ENCODE data around the gene PNLIPRP2.

The PNLIPRP2 gene

DNA sequence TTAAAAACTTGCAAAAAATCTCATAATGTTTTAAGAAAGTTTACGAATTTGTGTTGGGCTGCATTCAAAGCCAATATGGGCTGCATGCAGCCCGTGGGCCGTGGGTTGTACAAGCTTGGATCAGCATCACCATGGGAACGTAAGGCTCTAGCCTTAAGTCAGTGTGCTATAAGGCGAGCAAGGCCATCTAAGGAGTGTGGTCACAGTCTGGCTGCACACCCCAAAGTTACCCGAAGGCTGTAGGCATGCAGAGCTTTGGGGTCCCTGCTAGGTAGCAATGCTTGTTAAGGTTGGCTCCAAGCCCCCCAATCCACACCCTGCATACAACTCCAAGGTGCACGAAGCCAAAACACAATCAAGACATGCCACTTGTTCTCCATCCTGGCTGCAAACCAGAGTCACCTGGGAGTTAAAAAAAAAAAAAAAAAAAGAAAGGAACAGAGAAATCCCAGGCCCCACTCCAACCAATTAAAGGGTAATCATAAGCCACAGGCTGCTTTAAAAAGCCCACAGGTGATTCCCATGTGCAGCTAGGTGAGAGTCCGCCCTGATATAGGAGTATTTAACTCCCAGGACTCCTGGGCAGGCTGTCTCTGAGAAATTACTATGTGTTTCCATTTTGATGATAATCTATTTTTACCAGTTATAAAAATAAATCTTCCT lies 8.5 kb upstream of the PNLIPRP2 start:
- no peak for DNase-seq (ENCODE audit: low read depth)

DNA sequence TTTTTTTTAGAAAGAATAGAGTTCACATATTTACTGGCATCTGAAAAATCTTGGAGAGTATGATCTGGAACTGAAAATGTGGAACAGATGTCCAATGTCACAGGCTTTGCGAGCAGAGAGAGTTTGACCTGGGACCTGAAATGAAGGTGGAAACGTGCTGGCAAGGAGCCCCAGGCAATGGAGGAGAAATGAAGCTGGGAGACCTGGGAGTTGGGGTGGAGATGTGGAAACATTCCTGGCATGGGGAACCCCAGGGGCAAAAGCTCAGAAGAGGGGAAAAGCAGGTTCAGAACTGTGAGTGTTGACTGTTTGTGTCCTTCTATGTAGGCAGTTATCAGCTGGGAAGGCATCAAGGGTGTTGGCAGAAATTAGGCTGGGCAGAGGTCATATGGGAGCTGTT lies 7.3 kb upstream of the PNLIPRP2 start:
- DNase-seq (ENCODE audit: low read depth), result no peak

- no peak for DNase-seq (ENCODE audit: low read depth)
These were observed 6.0 kb upstream of the PNLIPRP2 start for GRCh38 chr10:116614796-116615195.

DNA sequence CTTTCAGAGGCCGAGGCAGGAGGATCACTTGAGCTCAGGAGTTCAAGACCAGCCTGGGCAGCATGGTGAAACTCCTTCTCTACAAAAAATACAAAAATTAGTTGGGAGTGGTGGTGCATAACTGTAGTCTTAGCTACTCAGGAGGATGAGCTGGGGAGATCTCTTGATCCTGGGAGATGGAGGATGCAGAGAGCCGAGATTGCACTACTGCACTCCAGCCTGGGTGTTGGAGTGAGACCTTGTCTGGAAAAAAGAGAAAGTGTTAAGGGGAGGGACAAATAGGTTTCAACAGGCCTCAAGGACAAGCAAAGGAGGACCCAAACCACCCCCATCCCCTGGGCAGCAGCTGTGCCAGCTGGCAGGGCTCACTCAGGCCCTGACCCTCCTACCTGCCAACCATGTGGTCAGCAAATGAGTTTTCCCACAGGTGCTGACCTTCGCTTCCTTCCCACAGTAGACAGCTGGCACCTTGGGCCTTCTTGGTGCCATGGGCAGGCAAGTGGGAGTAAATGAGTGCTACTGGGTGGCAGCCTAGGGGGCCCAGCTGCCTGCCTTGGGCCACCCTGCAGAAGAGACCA lies 5.5 kb upstream of the PNLIPRP2 start:
- DNase-seq (ENCODE audit: low read depth), result no peak

GRCh38 chr10:116621476-116621875 lies 723 bp downstream of the PNLIPRP2 start:
- no peak for DNase-seq (ENCODE audit: low read depth)

GRCh38 chr10:116621934-116622655 lies 1.3 kb downstream of the PNLIPRP2 start:
- no peak for DNase-seq (ENCODE audit: low read depth)

- DNase-seq (ENCODE audit: low read depth), result no peak
These were observed 5.1 kb downstream of the PNLIPRP2 start for GRCh38 chr10:116625845-116626244.

DNA sequence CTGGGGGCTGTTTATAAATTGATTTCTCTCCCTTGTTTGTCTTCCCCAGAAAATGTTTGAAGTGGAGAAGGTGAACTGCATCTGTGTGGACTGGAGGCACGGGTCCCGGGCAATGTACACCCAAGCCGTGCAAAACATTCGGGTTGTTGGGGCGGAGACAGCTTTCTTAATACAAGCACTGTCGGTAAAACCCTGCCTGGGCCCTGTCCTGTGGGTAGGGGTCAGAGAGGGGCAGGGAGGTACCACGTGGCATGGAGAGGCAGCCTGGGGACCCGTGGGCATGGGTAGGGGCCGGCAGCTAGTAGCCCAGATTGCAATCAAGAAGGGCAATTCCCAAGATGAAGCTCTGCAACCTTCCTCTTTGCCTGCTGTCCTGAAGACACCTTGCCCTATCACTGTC lies 6.1 kb downstream of the PNLIPRP2 start:
- no peak for DNase-seq (ENCODE audit: low read depth)

DNA sequence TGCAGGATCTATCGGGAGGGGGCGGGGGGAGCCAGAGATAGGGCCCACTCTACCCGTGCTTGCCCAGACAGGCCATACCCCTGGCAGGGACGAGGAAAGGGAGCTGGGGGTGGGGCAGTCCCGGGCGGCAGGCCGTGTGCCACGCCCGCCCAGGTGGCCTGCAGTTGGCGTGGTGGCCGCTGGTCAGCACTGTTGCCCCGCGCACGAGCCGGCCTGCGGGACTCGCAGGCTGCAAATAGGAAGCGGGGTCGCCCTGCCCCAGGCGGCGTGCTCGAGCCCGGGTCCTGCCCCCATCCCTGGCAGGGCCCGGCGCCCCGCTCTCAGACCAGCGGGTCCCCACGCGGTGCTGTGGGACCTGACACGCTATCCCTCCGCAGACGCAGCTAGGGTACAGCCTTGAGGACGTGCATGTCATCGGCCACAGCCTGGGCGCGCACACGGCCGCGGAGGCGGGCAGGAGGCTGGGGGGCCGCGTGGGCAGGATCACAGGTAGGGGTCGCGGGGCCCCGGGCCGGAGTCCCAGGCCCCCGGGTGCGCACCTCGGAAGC lies 6.7 kb downstream of the PNLIPRP2 start:
- DNase-seq (ENCODE audit: low read depth), result no peak

DNA sequence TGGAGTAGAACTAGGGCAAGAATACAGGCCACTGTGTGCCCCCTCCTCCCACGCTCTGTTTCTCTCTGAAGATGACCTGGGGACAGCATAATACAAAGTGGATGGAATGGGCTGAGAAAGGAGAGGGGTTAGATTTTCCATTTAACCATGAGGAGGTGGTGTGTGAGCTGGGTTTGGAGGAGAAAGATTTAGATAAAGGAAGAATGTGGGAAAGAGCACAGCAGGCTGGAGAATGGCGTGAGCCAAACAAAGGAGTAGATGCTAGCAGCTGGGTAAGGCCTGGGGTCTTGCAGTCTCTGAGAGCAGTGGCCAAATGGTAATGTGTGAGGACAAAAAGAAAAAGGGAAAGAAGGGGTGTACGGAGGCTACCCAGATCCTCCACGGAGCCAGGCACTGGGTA lies 8.6 kb downstream of the PNLIPRP2 start:
- no peak for DNase-seq (ENCODE audit: low read depth)

DNA sequence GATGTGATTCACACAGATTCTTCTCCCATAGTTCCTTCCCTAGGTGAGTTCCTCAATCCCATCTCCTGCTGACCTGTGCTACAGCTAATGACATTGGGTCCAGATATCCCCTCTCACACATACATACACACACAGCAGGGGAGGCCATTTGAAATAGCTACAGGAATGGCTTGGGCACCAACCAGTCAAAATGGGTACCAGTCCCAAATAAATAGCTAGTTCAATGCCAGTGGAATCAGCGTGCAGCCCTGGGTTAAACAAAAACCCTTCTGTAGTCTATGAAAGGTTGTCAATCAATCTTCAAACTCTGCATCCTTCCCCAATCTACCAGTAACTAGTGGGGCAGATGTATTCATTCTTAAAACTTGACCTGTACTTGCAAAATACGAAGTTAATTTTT lies 9.3 kb downstream of the PNLIPRP2 start:
- no peak for DNase-seq (ENCODE audit: low read depth)

DNA sequence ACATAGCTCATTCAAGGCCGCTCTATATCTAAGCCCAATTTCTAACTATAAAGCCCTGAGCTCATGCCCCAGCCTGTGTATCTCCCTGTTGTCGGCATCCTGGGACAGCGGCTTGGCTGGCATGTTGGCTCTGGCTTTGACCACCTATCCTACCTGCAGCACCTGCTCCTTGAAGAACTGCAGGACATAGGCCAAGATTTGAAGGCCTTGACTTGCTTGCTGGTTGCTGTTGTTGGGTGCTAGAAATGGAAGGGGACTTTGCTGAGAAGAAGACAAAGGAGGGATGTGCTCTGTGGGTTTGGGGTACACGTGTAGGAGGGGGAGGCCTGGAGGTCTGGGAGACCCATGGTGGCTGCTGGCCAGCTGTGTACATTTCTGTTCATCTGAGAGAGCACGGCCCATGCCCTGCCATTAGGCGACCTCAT lies 11.1 kb downstream of the PNLIPRP2 start:
- DNase-seq (ENCODE audit: low read depth), result no peak

GRCh38 chr10:116632596-116633215 lies 12.0 kb downstream of the PNLIPRP2 start:
- no peak for DNase-seq (ENCODE audit: low read depth)

GRCh38 chr10:116633216-116633600 lies 12.5 kb downstream of the PNLIPRP2 start:
- DNase-seq (ENCODE audit: low read depth), result no peak

DNA sequence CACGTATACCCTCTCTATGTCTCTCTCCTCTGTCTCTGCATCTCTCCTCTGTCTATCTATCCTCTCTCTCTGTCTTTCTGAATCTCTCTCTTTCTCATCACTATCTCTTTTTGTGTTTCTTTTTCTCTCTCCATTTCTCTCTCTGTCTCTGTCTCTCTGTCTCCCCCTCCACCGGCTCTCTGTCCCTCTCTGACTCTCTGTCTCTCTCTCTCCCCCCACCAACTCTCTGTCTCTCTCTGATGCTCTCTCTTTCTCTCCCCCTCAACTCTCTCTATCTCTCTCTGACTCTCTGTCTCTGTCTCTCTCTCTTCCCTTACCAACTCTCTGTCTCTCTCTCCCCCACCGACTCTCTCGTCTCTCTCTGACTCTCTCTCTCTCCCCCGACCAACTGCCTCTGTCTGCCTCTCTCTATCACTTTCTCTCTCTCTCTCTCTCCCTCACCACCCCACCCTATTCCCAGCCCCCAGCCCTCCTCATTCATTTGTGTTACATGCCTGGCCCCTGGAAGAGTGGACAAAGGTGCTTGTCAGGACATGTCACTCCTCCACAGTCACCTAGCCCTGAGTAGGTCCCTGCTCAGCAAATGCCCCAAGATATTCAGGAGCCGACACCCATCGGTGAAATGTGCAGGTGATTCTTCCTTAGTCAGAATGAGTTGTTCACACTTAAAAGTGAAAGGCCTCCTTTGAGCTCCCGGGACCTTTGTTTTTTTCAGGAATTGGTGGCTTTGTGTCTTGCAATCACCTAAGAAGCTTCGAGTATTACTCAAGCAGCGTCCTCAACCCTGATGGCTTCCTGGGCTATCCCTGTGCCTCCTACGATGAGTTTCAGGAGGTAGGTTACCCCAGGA lies 13.6 kb downstream of the PNLIPRP2 start:
- DNase-seq (ENCODE audit: low read depth), result no peak

GRCh38 chr10:116636385-116636784 lies 15.6 kb downstream of the PNLIPRP2 start:
- DNase-seq (ENCODE audit: low read depth), result no peak

- no peak for DNase-seq (ENCODE audit: low read depth)
These were observed 16.2 kb downstream of the PNLIPRP2 start for GRCh38 chr10:116636976-116637375.

- DNase-seq (ENCODE audit: low read depth), result no peak
These were observed 17.1 kb downstream of the PNLIPRP2 start for GRCh38 chr10:116637830-116638229.

DNA sequence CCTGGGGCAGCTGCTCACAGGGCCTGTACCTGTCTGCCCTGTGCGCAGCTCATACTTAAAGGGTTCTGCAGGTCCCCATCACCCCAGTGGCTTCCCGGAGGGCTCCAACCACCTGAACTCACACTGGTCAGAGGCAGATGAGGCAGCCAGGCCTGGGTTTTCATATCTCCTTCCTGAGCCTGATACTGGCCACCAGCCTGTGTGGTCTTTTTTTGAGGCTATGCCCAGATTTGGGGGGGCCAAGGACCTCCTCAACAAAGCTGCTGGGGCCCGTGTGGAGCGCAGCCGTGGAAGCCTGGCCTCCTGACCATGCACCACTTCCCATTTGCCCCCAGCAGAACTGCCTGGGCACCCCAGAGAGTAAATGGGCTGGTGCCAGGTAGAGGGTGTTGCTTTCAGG lies 25.7 kb downstream of the PNLIPRP2 start:
- DNase-seq (ENCODE audit: low read depth), result no peak

DNA sequence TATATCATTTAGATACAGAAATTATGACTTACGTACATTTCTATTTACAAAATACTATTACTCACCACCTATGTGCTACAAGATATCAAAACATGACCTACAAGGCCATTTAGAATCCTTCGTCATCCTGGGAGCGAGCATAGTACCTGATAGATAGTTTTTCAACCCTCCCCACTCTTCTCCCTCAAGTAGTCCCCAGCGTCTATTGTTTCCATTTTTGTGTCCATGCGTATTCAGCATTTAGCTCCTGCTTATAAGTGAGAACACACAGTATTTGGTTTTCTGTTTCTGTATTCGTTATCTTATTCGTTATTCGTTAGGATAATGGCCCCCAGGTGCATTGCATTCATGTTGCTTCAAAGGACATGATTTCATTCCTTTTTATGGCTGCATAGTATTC lies 28.1 kb downstream of the PNLIPRP2 start:
- no peak for DNase-seq (ENCODE audit: low read depth)

DNA sequence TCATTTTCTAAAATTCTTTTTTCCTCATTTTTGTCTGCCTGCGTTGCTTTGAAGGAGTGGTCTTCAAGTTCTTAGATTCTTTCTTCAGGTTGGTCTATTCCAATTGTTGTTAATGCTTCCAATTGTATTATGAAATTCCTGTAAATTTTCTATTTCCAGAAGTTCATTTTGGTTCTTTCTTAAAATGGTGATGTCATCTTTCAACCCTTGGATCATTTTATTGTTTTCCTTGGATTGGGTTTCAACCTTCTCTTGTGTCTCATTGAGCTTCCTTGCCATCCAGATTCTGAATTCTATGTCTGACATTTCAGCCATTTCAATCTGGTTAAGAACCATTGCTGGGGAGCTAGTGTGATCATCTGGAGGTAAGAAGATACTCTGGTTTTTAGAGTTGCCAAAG lies 33.1 kb downstream of the PNLIPRP2 start:
- DNase-seq (ENCODE audit: low read depth), result no peak

GRCh38 chr10:116654816-116655215 lies 34.1 kb downstream of the PNLIPRP2 start:
- no peak for DNase-seq (ENCODE audit: low read depth)
